OCI-LY1 (cell line): ENCODE measurements around the gene NAT14.

Experiments
- CTCF ChIP-seq: fragments of 200-600 bp; sonication (generic), shearing (Covaris generic); IDR thresholded peaks from 2 replicates; pipeline ENCODE4 v1.5.1; 2017; ENCODE audit warnings: mild to moderate bottlenecking, antibody characterized with exemption, low read length, moderate library complexity, mixed read lengths
- EZH2 ChIP-seq: fragments of 200-600 bp; sonication (generic), shearing (Covaris generic); IDR thresholded peaks from 2 replicates; pipeline ENCODE4 v1.8.0; 2017; ENCODE audit warnings: borderline replicate concordance, mixed run types, mild to moderate bottlenecking, antibody characterized with exemption, low read length, moderate library complexity, mixed read lengths

- no peak for TF ChIP-seq CTCF
- no peak for TF ChIP-seq EZH2
These were observed 19.2 kb downstream of the NAT14 start for GRCh38 chr19:55504252-55504603.
